Natural killer cell (primary cell): ENCODE results near the gene NUP88. TPM values are rescaled to one million over a fixed set of nuclear protein-coding genes. Genes with fewer than 3 reads are reported as not detected.
A peak's percentile ranks its signal among the peaks of the same experiment; 100 is the strongest.

Source experiments
- ATAC-seq, 3 donors: fragments of 150-1000 bp in 2 of 3; fragments of 200-7000 bp in 1 of 3; cut with Tn5 transposase; 1 replicate in 1 of 3; 2 replicates in 2 of 3; pipeline ENCODE4 v1.10.0; 2021; ENCODE audit warnings: mild to moderate bottlenecking in 2 of 3, moderate library complexity in 2 of 3
- DNase-seq, 2 donors: peaks; one replicate each; pipeline versions ENCODE4 v3.0.0 to v3.0.0-alpha.2; 2013 to 2021; ENCODE audit warnings: mixed read lengths in 1 of 2
- H3K27ac ChIP-seq: one replicate; pipeline ENCODE4 v1.5.1; 2013; ENCODE audit warnings: mild to moderate bottlenecking, low read length
- H3K27me3 ChIP-seq: one replicate; pipeline ENCODE4 v1.6.1; 2013; ENCODE audit warnings: low read length; ENCODE audit not compliant: control insufficient read depth, insufficient read depth
- H3K36me3 ChIP-seq: one replicate; pipeline ENCODE4 v1.6.1; 2013; ENCODE audit warnings: low read length; ENCODE audit not compliant: control insufficient read depth, insufficient read depth
- H3K4me1 ChIP-seq: one replicate; pipeline ENCODE4 v1.6.1; 2013; ENCODE audit warnings: low read length; ENCODE audit not compliant: control insufficient read depth, insufficient read depth
- H3K4me3 ChIP-seq: one replicate; pipeline ENCODE4 v1.5.1; 2013; ENCODE audit warnings: low read length
- H3K9me3 ChIP-seq: one replicate; pipeline ENCODE4 v1.6.1; 2013; ENCODE audit warnings: low read length; ENCODE audit not compliant: control insufficient read depth, insufficient read depth
- H3K27ac Mint-ChIP-seq, 2 donors: one replicate each; pipeline ENCODE4 v1.8.0; 2022; ENCODE audit warnings: mild to moderate bottlenecking in 2 of 2, mixed read lengths in 2 of 2, moderate library complexity in 1 of 2
- H3K27me3 Mint-ChIP-seq, 2 donors: one replicate each; pipeline ENCODE4 v1.8.0; 2022; ENCODE audit warnings: low read depth in 2 of 2, mixed read lengths in 2 of 2
- H3K36me3 Mint-ChIP-seq: one replicate; pipeline ENCODE4 v1.8.0; 2022; ENCODE audit warnings: mixed read lengths
- H3K4me1 Mint-ChIP-seq, 2 donors: one replicate each; pipeline ENCODE4 v1.8.0; 2022; ENCODE audit warnings: mixed read lengths in 2 of 2
- H3K4me3 Mint-ChIP-seq: one replicate; pipeline ENCODE4 v1.8.0; 2022; ENCODE audit warnings: mild to moderate bottlenecking, moderate library complexity, mixed read lengths
- H3K9me3 Mint-ChIP-seq, 2 donors: one replicate each; pipeline ENCODE4 v1.8.0; 2022; ENCODE audit warnings: mixed read lengths in 2 of 2
- CTCF ChIP-seq: fragments of 200-600 bp; IDR thresholded peaks from one replicate; pipeline ENCODE4 v1.8.0; 2022; ENCODE audit warnings: antibody characterized with exemption
- WGBS: methylation state at CpG from one replicate; pipeline ENCODE4 v1.1.7; 2013; ENCODE audit warnings: missing lambda C conversion rate; ENCODE audit not compliant: insufficient coverage; 5-methylcytosine and 5-hydroxymethylcytosine counted together
- intact Hi-C: fragments of 100-400 bp; cut with micrococcal nuclease; formaldehyde crosslinking; loops from one replicate; pipeline ENCODE4 v1.14.2; 2022
- total RNA-seq, 4 donors: library from RNA; stranded (reverse); fragments of 120-200 nt in 1 of 4; gene quantifications; one replicate each; pipeline versions ENCODE4 v1.2.3 to v1.2.4, GENCODE V29; 2013 to 2022

The NUP88 gene
- total RNA-seq, 3 donors from 2014 or later (not counting 1 experiment from before 2014, with no cell fraction given) = 112 to 136 (median 125) TPM

- intact Hi-C loops = no loop called here
- WGBS = 97% methylated on average over 3 of the region's 4 CpGs
- H3K4me3 Mint-ChIP-seq = no peak overlapping the region
- H3K9me3 Mint-ChIP-seq = no peaks in the 10 kb centered on the region
- no peak for ATAC-seq
- H3K9me3 ChIP-seq = no peaks in the 10 kb centered on the region
- no peaks in the 10 kb centered on the region for H3K27me3 Mint-ChIP-seq
- no peak overlapping the region for H3K4me3 ChIP-seq
- TF ChIP-seq CTCF = no peak
- H3K36me3 Mint-ChIP-seq = peaks cover 29% of the 10 kb centered on the region
- H3K4me1 ChIP-seq = no peaks in the 10 kb centered on the region
- no peak for DNase-seq
- H3K36me3 ChIP-seq = peaks cover 61% of the 10 kb centered on the region
- no peaks in the 10 kb centered on the region for H3K4me1 Mint-ChIP-seq
- H3K27ac ChIP-seq = no peak overlapping the region
- H3K27me3 ChIP-seq = no peaks in the 10 kb centered on the region
- H3K27ac Mint-ChIP-seq = no peak overlapping the region
Observed at GRCh38 chr17:5370411-5370810, 49.1 kb downstream of the NUP88 start.

GRCh38 chr17:5365831-5366230, 53.6 kb downstream of the NUP88 start:
- no peak overlapping the region for H3K27ac ChIP-seq
- Mint-ChIP-seq H3K36me3 (peaks cover 29% of the 10 kb centered on the region), H3K27ac (peak overlapping the region in 1 of 2 donors; percentile 35), H3K27me3 (no peaks in the 10 kb centered on the region), H3K9me3 (no peaks in the 10 kb centered on the region), H3K4me3 (no peak overlapping the region), H3K4me1 (no peaks in the 10 kb centered on the region)
- H3K4me3 ChIP-seq = no peak overlapping the region
- no peaks in the 10 kb centered on the region for H3K27me3 ChIP-seq
- ATAC-seq = no peak
- no peaks in the 10 kb centered on the region for H3K4me1 ChIP-seq
- intact Hi-C loops = no loop called here
- peaks cover 63% of the 10 kb centered on the region for H3K36me3 ChIP-seq
- no peaks in the 10 kb centered on the region for H3K9me3 ChIP-seq
- WGBS = 91% methylated on average over 6 of the region's 6 CpGs
- DNase-seq = no peak
- no peak for TF ChIP-seq CTCF

- Mint-ChIP-seq H3K9me3 (no peaks in the 10 kb centered on the region), H3K36me3 (peaks cover 24% of the 10 kb centered on the region), H3K4me1 (no peaks in the 10 kb centered on the region), H3K4me3 (no peak overlapping the region), H3K27me3 (no peaks in the 10 kb centered on the region), H3K27ac (no peak overlapping the region)
- peaks cover 59% of the 10 kb centered on the region for H3K36me3 ChIP-seq
- no peaks in the 10 kb centered on the region for H3K4me1 ChIP-seq
- intact Hi-C loops = no loop called here
- DNase-seq = no peak
- ATAC-seq = no peak
- no peaks in the 10 kb centered on the region for H3K9me3 ChIP-seq
- H3K27me3 ChIP-seq = no peaks in the 10 kb centered on the region
- H3K4me3 ChIP-seq = no peak overlapping the region
- TF ChIP-seq CTCF = no peak
- H3K27ac ChIP-seq = no peak overlapping the region
Observed at GRCh38 chr17:5364696-5365095, 54.8 kb downstream of the NUP88 start.

- H3K4me3 ChIP-seq = no peak overlapping the region
- WGBS = 97% methylated on average over 6 of the region's 6 CpGs
- no peak for TF ChIP-seq CTCF
- H3K27ac ChIP-seq = no peak overlapping the region
- Mint-ChIP-seq H3K27me3 (no peaks in the 10 kb centered on the region), H3K4me1 (no peaks in the 10 kb centered on the region), H3K4me3 (no peak overlapping the region), H3K27ac (peak overlapping the region; percentile 5 to 7), H3K9me3 (no peaks in the 10 kb centered on the region), H3K36me3 (peaks cover 18% of the 10 kb centered on the region)
- intact Hi-C loops = no loop called here
- no peak for DNase-seq
- H3K27me3 ChIP-seq = no peaks in the 10 kb centered on the region
- peaks cover 61% of the 10 kb centered on the region for H3K36me3 ChIP-seq
- H3K4me1 ChIP-seq = no peaks in the 10 kb centered on the region
- H3K9me3 ChIP-seq = no peaks in the 10 kb centered on the region
- ATAC-seq = no peak
Observed at GRCh38 chr17:5364156-5364555, 55.3 kb downstream of the NUP88 start.
